HG03066 (cell line): ENCODE data around the gene ELF1.

Experiments used
- ATAC-seq: cut with Tn5 transposase; IDR thresholded peaks from one replicate; pipeline ENCODE4 v1.9.1; 2021; ENCODE audit warnings: low read depth; ENCODE audit not compliant: unreplicated experiment

ELF1 gene

DNA sequence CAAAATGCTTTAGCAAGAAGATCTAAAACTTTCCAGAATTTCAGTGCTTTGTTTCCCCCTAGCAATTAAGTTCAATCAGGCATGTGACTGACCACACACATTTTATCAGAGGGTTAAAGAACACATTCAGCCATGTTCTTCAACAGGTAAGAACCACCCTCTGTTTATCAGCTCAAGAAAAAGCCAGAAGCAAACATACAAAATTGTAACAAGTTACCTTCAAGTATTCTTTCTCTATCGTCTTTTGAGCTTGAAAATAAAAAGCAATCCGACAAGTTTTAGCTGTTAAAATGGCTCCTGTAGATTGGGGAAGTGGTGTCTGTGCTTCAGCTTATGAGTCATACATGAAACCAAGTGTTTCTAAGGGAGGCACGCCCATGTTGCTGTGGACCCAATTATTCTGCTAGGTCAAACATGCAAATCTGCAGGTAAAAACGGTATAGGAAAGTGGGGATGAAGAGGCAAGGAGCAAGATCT lies at the start of gene ELF1:
Gene ELF1 (minus strand): TSS at position 306 of the 477 bp plus-strand sequence. CDS start 37,262 bp downstream, outside the sequence.
- peak; percentile 91 for ATAC-seq

DNA sequence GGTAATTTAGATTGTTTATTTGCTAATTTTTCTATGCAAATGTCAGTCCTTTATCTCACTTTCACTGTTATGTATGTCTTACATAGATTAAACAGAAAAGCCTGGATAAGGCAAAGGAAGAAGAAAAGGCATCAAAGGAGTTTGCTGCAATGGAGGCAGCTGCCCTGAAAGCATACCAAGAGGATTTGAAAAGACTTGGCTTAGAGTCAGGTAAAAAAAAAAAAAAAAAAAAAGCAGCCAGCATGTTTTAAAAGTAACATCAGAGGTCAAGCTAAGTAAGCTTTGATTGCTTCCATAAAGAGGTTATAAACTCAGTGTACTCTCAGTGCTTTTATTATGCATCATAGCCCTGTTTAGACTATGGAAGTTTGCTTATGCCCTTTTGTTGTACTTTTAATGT lies 46.0 kb upstream of the ELF1 start:
- ATAC-seq = no peak

DNA sequence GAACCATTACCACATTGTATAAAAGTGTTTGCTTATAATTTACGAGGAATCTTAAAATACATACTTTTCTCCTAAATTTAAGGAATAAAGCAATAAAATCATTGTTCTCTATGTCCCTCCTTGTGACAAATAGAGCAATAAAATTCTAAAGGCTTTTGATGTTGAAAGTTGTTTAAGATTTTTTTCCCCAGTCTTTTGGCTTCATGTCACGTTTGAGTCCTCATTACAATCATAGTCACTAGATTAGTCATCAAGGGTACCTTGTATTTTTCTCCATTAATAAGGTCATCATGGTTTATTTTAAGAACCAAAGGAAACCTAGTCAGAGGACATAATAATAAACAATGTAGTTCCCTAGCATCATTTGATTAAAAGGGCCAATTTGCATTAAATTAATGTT lies 45.4 kb upstream of the ELF1 start:
- ATAC-seq = no peak

DNA sequence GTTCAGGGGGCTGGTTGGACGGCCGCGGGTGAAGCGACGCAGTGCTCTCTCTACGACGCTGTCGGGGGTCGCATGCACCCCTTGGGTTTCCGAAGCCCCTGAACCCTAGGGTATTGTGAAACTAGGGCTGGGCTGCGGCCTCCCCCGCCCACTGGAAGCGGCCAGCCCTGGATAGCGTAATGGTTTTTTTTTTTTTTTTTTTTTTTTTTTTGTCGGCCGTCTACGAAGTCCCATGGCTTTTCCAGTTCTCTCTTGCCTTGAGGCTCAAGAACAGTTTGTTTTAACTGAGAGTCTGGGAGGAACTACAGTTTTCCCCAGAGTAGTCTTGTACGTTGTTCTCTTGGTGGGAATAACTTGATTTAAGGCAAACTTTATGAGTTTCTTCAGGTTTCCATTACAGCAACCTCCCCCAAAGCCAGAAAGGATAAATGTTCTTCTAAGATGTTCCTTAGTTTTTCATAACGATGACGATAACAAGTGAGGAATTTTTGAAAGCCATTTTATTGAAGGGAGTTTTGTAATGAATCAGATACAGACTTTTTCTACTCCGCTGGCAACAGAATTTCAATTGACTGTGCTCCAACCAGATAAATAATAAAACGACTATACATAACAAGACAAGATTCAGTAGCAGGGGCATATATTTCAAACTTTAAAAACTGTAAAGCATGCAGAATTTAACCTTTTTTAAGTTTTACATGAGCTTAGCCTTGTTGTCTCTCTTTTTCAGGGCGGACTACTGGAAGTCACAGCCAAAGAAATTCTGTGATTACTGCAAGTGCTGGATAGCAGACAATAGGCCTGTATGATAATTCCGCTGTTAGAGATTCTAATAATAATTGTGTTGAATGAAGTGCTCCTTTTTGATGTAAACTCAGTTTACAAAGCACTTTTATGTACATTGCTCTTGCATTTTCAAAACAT lies 43.1 kb upstream of the ELF1 start:
- ATAC-seq = peak; percentile 31

GRCh38 chr13:41061075-41061913 lies 42.2 kb upstream of the ELF1 start, which contains the start of gene WBP4:
TSS of gene WBP4 (plus strand) at chr13:41061509. CDS start at chr13:41061674, 165 bp downstream.
- peak; percentile 68 for ATAC-seq

DNA sequence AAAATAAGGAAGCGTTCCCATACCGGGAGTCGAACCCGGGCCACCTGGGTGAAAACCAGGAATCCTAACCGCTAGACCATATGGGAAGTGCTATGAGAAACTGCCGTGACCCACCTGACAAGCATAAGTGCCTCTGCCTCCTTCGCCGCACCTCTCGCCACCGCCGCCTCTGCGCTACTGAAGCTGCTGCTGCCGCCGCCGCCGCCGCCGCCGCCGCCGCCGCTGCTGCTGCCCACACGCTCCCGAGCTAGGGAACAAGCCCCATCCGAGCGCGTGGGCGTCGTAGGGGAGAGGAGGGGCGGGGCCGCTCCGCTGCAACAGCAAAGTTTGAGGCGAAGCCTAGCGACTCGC lies 41.6 kb upstream of the ELF1 start:
- ATAC-seq = peak; percentile 35

DNA sequence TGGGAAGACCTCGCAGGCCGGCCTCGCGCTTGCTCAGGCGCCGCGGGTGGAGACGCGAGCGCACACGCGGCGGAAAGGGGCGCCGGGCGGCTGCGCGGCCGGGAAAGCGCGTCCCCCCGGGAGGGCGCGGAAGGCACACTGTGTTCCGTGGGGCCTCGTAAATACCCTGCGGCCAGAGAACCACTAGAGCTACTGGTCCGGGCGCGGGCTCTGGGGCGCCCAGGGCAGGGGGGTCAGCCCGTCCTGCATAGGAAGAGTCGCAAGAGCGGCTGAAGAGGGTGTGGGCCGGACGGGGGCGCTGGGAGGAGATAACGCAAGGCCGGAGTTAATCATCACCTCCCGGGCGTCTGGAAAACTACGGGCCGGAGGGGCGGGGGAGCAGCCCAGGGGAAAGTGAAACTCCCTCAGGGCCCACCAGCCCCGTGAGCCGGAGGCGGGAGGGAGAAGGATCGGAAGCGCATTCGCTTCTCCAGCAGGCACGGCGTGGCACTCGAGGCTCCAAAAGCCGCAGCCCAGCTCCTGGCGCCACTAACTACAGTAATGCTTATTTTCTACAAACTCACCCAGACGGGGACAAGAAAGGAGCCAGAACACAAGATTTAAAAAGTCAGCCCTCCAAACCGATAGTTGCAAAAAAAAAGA lies 41.1 kb upstream of the ELF1 start:
- peak; percentile 43 for ATAC-seq

DNA sequence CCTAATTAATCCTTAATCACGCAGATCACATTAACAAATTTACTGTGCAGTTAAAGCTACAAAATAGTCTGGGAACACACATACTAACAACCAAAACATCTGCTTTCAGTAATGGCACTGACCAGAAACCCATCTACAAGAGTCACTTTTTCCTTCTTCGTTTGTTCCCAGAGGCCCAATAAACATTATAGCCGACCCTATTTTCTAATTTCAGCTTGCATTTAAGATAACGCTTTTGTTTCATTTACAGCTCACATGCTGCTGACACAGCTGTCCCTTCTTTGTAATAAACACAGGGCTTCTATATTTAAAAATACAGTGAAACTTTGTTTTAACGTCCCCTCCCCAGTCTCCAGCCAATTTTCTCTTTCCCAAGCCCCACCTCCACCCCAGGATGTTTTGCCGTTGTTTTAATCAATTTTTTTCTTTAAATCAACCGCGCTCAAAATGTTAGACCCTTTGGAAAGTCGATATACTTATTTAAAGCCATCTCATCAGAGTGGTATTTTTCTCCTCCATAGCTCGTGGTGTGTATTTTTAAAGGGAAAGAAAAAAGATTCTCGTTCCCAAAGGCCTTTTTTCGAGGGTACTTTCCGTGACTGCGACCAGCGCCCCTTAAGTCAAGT lies 40.5 kb upstream of the ELF1 start:
- ATAC-seq = no peak

GRCh38 chr13:41058295-41059070 lies 39.4 kb upstream of the ELF1 start:
- no peak for ATAC-seq

GRCh38 chr13:41056826-41057711 lies 38.0 kb upstream of the ELF1 start:
- no peak for ATAC-seq

GRCh38 chr13:41056194-41056593 lies 37.1 kb upstream of the ELF1 start:
- no peak for ATAC-seq

DNA sequence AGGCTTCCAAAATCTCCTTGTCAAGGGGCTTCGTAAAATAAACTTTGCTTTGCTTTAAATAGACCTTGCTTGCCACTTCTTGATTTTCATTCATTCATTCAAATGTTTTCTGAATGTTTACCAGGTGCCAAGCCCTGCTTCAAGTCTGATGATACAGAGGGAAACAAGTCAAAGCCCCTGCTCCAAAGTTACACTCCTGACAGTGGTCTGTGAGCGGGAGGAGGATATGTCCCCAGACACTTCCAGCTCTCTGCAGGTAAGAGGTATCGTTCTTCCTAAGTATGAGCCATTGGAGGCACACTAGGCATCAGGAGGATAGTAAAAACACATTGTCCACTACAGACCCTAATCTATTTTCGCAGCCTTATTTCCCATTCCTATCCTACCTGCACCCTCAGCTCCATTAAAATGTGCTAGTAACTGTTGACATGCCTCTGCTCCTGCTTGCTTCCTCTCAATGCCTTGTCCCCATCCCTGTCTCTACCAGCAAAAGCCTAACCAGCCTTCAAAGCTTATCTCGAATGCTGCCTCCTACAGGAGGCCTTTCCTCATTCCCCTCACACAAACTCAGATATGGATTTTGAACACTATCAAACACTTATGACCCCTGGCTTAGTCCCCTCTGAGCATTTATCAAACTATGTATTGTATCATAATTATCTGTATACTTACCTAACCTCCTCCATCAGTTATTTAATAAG lies 36.0 kb upstream of the ELF1 start:
- ATAC-seq = no peak

DNA sequence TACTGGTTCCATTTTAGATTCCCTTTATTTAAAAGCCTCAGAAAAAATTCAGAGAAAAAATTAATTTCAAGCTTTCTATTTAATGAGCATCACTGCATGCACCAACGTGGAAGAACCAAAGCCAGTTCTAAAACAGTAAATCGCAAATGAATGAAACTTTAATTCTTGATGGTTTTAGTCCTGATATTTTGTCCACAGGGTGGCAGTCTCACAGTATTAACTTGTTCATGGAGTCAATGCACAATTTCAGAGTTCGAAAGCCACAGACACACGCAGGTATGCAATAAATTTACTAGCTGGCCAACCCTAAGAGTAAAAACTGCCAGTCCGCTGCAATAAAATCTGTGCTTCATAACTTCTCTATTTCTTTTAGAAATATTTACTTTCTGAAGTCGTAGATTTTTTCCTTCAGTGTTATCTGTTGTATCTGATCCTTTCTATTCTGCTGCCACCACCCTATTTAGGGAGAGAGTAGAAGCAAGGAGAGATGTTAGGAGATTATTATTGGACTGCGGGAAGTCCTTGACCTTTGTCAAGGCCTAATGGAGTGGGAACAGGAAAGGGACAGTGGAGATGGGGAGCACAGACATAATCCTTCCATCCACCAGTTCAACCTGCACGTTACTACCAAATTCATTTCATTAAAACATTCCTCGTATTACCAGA lies 35.2 kb upstream of the ELF1 start:
- ATAC-seq = no peak

GRCh38 chr13:41053384-41053826 lies 34.3 kb upstream of the ELF1 start:
- peak; percentile 69 for ATAC-seq

- ATAC-seq = no peak
Observed at GRCh38 chr13:41052441-41052840, 33.3 kb upstream of the ELF1 start.

- no peak for ATAC-seq
Observed at GRCh38 chr13:41049480-41050440, 30.6 kb upstream of the ELF1 start.
